ENCODE results near the gene SCFD1.
"Not testable (repeated sequence)": the region's sequence is repeated elsewhere in the genome, so short reads cannot be mapped to it uniquely, and the experiment has no call there.

SCFD1 gene

GRCh38 chr14:30621940-30622830 is at the start of gene SCFD1:
Gene SCFD1 (plus strand): TSS chr14:30622319. CDS start chr14:30622339, 20 bp downstream.
- TF ChIP-seq CTCF (IDR thresholded peaks at IDR 0.05; ENCODE audit: low read depth, low read length, missing control alignments): no peak
- peak within 1 kb of the TSS; percentile 92 for H3K4me3 ChIP-seq (ENCODE audit: low read depth, low read length)
- peak; percentile 82 for DNase-seq (ENCODE audit: low read depth)

- no peak for TF ChIP-seq CTCF (IDR thresholded peaks at IDR 0.05; ENCODE audit: low read depth, low read length, missing control alignments)
- H3K4me3 ChIP-seq (ENCODE audit: low read depth, low read length): no peak overlapping the region
- no peak for DNase-seq (ENCODE audit: low read depth)
Measured at GRCh38 chr14:30572771-30573170, 49.3 kb upstream of the SCFD1 start.

- DNase-seq (ENCODE audit: low read depth): no peak
- H3K4me3 ChIP-seq (ENCODE audit: low read depth, low read length): no peak overlapping the region
- TF ChIP-seq CTCF (IDR thresholded peaks at IDR 0.05; ENCODE audit: low read depth, low read length, missing control alignments): no peak
Measured at GRCh38 chr14:30573226-30573814, 48.8 kb upstream of the SCFD1 start.

- DNase-seq (ENCODE audit: low read depth): no peak
- TF ChIP-seq CTCF (IDR thresholded peaks at IDR 0.05; ENCODE audit: low read depth, low read length, missing control alignments): no peak
Measured at GRCh38 chr14:30573966-30574365, 48.2 kb upstream of the SCFD1 start.

GRCh38 chr14:30574777-30575176 is 47.3 kb upstream of the SCFD1 start:
- not testable (repeated sequence) for DNase-seq (ENCODE audit: low read depth); H3K4me3 ChIP-seq (ENCODE audit: low read depth, low read length)

More at GRCh38 chr14:30573966-30574365, 48.2 kb upstream of the SCFD1 start:
- H3K4me3 ChIP-seq (ENCODE audit: low read depth, low read length): no peak overlapping the region

- H3K4me3 ChIP-seq (ENCODE audit: low read depth, low read length); DNase-seq (ENCODE audit: low read depth): not testable (repeated sequence)
Measured at GRCh38 chr14:30576333-30576732, 45.8 kb upstream of the SCFD1 start.

- no peak overlapping the region for H3K4me3 ChIP-seq (ENCODE audit: low read depth, low read length)
- no peak for TF ChIP-seq CTCF (IDR thresholded peaks at IDR 0.05; ENCODE audit: low read depth, low read length, missing control alignments)
- no peak for DNase-seq (ENCODE audit: low read depth)
Measured at GRCh38 chr14:30580616-30581282, 41.4 kb upstream of the SCFD1 start.
